ENCODE results near the gene ANXA11. TPM values are rescaled to one million over a fixed set of nuclear protein-coding genes. Genes with fewer than 3 reads are reported as not detected.

The ANXA11 gene
- total RNA-seq, 1 experiment from 2014 or later = 68.1 TPM

DNA sequence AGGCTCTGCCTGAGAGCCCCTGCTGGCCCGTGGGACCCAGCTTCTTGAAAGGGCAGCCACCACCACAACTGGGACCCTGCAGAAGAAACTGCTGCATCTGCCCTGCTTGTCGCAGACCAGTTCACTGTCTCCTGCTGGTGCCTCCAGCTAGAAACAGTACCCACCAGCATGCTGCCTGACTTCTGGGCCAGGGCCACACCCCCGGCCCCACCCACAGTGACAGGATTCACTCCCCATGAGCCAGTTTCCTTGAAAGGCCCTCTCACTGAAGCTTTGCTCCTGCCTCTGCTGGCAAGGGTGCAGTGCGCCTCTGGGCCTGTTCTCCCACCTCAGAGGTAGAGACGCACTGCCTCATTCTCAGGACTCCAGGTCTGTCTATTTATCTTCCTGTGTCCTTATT lies 32.4 kb downstream of the ANXA11 start:
- H3K36me3 Mint-ChIP-seq (ENCODE audit: insufficient read depth in 1 of 3, low read depth in 3 of 3) = peaks cover 0 to 2% (median 0%) of the 10 kb centered on the region in 3 experiments; a peak in 2 of 7 replicates
- H3K4me2 ChIP-seq (ENCODE audit: insufficient read depth, insufficient read length, low read length) = no peak overlapping the region
- no peak for DNase-seq
- no peak overlapping the region for H3K9ac ChIP-seq (ENCODE audit: extremely low read depth, insufficient read length, low read length)
- no peak overlapping the region for H3K4me3 Mint-ChIP-seq
- H3K27ac ChIP-seq (ENCODE audit: insufficient read length, low read depth, low read length) = no peak overlapping the region
- WGBS (ENCODE audit: extremely low coverage, insufficient read length, low lambda C conversion rate) = no CpG with 5 or more reads among the region's 5 CpGs
- H3K4ac ChIP-seq (ENCODE audit: low read depth, low read length) = no peak overlapping the region
- no peaks in the 10 kb centered on the region for H3K9me3 ChIP-seq (ENCODE audit: control insufficient read depth, low read depth, low read length)
- H3K27ac Mint-ChIP-seq = no peak overlapping the region; a peak in 1 of 7 replicates
- no peaks in the 10 kb centered on the region for H3K27me3 Mint-ChIP-seq (ENCODE audit: low read depth)
- H3K4me1 Mint-ChIP-seq = peaks cover 24 to 33% of the 10 kb centered on the region in 2 experiments
- H3K79me2 ChIP-seq (ENCODE audit: insufficient read depth, low read length) = no peaks in the 10 kb centered on the region; the same call in 1 of the 2 replicates
- H3K14ac ChIP-seq (ENCODE audit: insufficient read depth, low read length) = no peak overlapping the region; the same call in 1 of the 2 replicates
- no peaks in the 10 kb centered on the region for H4K20me1 ChIP-seq (ENCODE audit: control insufficient read depth, insufficient read depth, insufficient read length)
- H3K79me1 ChIP-seq (ENCODE audit: insufficient read depth, low read depth, low read length, poor library complexity, severe bottlenecking) = no peaks in the 10 kb centered on the region
- no peak overlapping the region for H2BK20ac ChIP-seq (ENCODE audit: low read depth, low read length, poor library complexity, severe bottlenecking)
- H2BK15ac ChIP-seq (ENCODE audit: low read depth, low read length) = no peak overlapping the region
- H3K23me2 ChIP-seq (ENCODE audit: insufficient read length, low read depth, low read length, poor library complexity, severe bottlenecking) = no peaks in the 10 kb centered on the region
- no peaks in the 10 kb centered on the region; the same call in 1 of the 2 replicates for H3K4me1 ChIP-seq (ENCODE audit: insufficient read depth, low read length)
- no peak overlapping the region for H2BK5ac ChIP-seq (ENCODE audit: insufficient read length, low read length)
- TF ChIP-seq, protein P1, sequence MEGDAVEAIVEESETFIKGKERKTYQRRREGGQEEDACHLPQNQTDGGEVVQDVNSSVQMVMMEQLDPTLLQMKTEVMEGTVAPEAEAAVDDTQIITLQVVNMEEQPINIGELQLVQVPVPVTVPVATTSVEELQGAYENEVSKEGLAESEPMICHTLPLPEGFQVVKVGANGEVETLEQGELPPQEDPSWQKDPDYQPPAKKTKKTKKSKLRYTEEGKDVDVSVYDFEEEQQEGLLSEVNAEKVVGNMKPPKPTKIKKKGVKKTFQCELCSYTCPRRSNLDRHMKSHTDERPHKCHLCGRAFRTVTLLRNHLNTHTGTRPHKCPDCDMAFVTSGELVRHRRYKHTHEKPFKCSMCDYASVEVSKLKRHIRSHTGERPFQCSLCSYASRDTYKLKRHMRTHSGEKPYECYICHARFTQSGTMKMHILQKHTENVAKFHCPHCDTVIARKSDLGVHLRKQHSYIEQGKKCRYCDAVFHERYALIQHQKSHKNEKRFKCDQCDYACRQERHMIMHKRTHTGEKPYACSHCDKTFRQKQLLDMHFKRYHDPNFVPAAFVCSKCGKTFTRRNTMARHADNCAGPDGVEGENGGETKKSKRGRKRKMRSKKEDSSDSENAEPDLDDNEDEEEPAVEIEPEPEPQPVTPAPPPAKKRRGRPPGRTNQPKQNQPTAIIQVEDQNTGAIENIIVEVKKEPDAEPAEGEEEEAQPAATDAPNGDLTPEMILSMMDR (conservative IDR thresholded peaks at IDR 0.05) = no peak
- no peak overlapping the region for H2AK5ac ChIP-seq (ENCODE audit: insufficient read length, low read length)
- H3K23ac ChIP-seq (ENCODE audit: insufficient read length, low read depth, low read length) = no peak overlapping the region
- no peak overlapping the region for H3K56ac ChIP-seq (ENCODE audit: insufficient read length, low read depth, low read length)
- no peak overlapping the region for H2BK120ac ChIP-seq (ENCODE audit: low read depth, low read length, poor library complexity, severe bottlenecking)
- H4K5ac ChIP-seq (ENCODE audit: insufficient read length, low read depth, low read length) = no peak overlapping the region
- H3T11ph ChIP-seq (ENCODE audit: low read length) = no peak overlapping the region
- H3K9me3 Mint-ChIP-seq = no peaks in the 10 kb centered on the region
- H4K8ac ChIP-seq (replicated peaks; ENCODE audit: insufficient read length, low read depth, low read length) = no peak overlapping the region
- no peak overlapping the region for H2AFZ ChIP-seq (ENCODE audit: low read length)
- no peaks in the 10 kb centered on the region for H3K27me3 ChIP-seq (ENCODE audit: insufficient read depth, low read length)
- H2BK12ac ChIP-seq (ENCODE audit: insufficient read length, low read depth, low read length) = no peak overlapping the region
- no peak overlapping the region for H3K18ac ChIP-seq (ENCODE audit: insufficient read length, low read depth, low read length)
- H4K91ac ChIP-seq (ENCODE audit: insufficient read length, low read depth, low read length) = no peak overlapping the region

All from H9 (cell line).